Endothelial cell of umbilical vein (primary cell): Measurements from ENCODE around the gene C5AR2.

ENCODE experiments used
- FOS ChIP-seq: IDR thresholded peaks from 2 replicates; pipeline ENCODE4 v1.6.1; 2011; ENCODE audit warnings: mild to moderate bottlenecking, low read length, moderate library complexity, borderline replicate concordance; ENCODE audit not compliant: insufficient read depth
- POLR2A ChIP-seq: IDR thresholded peaks from 2 replicates; pipeline ENCODE4 v1.6.1; 2012; ENCODE audit warnings: low read depth, mild to moderate bottlenecking, control low read depth, low read length
- POLR2AphosphoS5 ChIP-seq: IDR thresholded peaks from 2 replicates; pipeline ENCODE4 v1.6.1; 2012; ENCODE audit warnings: low read depth, mild to moderate bottlenecking, control low read depth, low read length, moderate library complexity; ENCODE audit not compliant: insufficient read depth
- TF ChIP-seq, protein P1 (sequence below), 2 donors: IDR thresholded peaks; 1 replicate in 1 of 2; 2 replicates in 1 of 2; pipeline ENCODE4 v1.5.1; 2011; ENCODE audit warnings: low read length in 2 of 2, mild to moderate bottlenecking in 2 of 2, moderate library complexity in 2 of 2, control low read depth in 1 of 2, inconsistent platforms in 1 of 2, low read depth in 1 of 2; ENCODE audit not compliant: insufficient read depth in 1 of 2; ENCODE audit errors: extremely low read depth in 1 of 2

DNA sequence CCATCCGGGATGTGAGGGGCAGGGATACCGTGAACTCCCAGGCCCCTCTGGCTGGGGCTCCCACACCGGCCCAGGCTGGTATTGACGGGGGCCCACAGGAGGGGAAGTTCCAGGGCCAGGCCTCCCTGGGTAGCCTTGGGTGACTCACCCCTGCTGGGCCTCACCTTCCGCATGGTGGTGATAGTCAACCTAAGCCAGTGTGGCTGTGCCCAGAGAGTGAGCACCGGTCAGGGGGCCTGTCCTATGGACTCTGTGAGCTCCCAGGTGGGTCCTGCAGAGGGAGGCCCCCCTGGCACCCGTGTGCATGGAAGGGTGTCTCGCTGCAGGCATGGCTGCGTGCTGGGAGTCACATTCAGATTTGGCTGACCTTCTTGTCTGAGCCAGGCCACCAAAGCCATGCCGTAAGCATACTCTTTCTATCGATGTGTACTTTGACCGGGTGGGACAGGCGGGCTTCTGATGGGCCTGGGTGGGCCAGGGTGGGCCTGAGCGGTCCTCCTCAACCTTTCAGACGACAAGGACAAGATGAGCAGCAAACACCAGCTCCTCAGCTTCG lies 44.7 kb downstream of the C5AR2 start:
- no peak for TF ChIP-seq POLR2A
- TF ChIP-seq, protein P1, sequence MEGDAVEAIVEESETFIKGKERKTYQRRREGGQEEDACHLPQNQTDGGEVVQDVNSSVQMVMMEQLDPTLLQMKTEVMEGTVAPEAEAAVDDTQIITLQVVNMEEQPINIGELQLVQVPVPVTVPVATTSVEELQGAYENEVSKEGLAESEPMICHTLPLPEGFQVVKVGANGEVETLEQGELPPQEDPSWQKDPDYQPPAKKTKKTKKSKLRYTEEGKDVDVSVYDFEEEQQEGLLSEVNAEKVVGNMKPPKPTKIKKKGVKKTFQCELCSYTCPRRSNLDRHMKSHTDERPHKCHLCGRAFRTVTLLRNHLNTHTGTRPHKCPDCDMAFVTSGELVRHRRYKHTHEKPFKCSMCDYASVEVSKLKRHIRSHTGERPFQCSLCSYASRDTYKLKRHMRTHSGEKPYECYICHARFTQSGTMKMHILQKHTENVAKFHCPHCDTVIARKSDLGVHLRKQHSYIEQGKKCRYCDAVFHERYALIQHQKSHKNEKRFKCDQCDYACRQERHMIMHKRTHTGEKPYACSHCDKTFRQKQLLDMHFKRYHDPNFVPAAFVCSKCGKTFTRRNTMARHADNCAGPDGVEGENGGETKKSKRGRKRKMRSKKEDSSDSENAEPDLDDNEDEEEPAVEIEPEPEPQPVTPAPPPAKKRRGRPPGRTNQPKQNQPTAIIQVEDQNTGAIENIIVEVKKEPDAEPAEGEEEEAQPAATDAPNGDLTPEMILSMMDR (IDR thresholded peaks at IDR 0.05; ENCODE audit: extremely low read depth in 1 of 2, insufficient read depth in 1 of 2, low read depth in 1 of 2, low read length in 2 of 2), result no peak
- no peak for TF ChIP-seq POLR2AphosphoS5
- TF ChIP-seq FOS, result no peak
